Measurements from ENCODE around the gene TMEM121.

The TMEM121 gene

GRCh38 chr14:105525861-105526775 is at the start of gene TMEM121:
TMEM121 (plus strand) TSS chr14:105526583; CDS start chr14:105528835, 2,252 bp downstream.
- peak within 1 kb of the TSS; percentile 37 for H3K4me3 ChIP-seq (replicated peaks; ENCODE audit: low read depth, low read length)

DNA sequence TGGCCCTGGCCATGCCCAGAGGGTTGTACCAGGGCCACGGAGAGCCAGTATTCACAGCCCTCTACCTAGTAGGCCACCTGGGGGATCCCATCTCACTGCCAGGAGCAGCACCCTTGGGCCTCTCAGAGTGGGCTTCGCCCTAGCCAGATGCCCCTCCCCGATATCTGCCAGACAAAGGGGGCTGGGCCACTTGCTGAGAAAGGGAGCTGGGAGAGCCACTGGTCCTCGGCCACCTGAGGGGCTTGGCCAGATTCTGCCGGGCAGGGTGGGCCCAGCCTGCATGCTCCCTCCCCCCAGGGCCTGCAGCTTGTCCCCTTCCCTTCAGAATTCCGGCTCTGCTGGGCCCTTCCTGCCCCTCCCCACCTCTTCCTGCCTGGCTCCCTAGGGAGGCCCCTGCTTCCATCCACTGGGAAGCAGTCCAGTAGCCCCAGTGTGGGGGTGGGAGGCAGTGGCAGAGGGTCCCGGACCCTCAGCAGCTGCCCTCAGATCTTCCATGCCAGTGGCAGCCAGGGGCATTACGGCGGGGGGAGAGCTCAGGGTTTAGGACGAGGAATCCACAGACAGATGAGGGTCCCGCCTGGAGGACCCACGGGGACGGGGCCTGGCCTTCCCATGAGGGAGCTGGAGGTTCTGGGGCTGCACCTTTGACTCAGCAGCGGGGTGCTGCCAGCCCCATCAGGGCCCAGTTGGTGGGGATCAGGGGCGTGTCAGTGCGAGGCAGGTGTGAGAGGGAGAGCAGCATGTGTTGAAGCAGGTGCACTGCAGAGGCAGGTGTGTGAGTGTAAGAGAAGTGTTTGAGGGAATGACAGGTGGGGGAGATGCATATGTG is 49.3 kb upstream of the TMEM121 start:
- no peak for DNase-seq (ENCODE audit: extremely low read depth, low read depth)
- no peak for TF ChIP-seq CTCF (IDR thresholded peaks at IDR 0.05; ENCODE audit: low read depth, low read length, missing control alignments)
- H3K4me3 ChIP-seq (replicated peaks; ENCODE audit: low read depth, low read length), result no peak overlapping the region

More at GRCh38 chr14:105525861-105526775, at the start of gene TMEM121:
- no peak for DNase-seq (ENCODE audit: extremely low read depth, low read depth)
- no peak for TF ChIP-seq CTCF (IDR thresholded peaks at IDR 0.05; ENCODE audit: low read depth, low read length, missing control alignments)

GRCh38 chr14:105477660-105478397 is 48.6 kb upstream of the TMEM121 start:
- H3K4me3 ChIP-seq (replicated peaks; ENCODE audit: low read depth, low read length), result no peak overlapping the region
- no peak for DNase-seq (ENCODE audit: extremely low read depth, low read depth)
- no peak for TF ChIP-seq CTCF (IDR thresholded peaks at IDR 0.05; ENCODE audit: low read depth, low read length, missing control alignments)

GRCh38 chr14:105478398-105479251 is 47.8 kb upstream of the TMEM121 start:
- no peak overlapping the region for H3K4me3 ChIP-seq (replicated peaks; ENCODE audit: low read depth, low read length)

DNA sequence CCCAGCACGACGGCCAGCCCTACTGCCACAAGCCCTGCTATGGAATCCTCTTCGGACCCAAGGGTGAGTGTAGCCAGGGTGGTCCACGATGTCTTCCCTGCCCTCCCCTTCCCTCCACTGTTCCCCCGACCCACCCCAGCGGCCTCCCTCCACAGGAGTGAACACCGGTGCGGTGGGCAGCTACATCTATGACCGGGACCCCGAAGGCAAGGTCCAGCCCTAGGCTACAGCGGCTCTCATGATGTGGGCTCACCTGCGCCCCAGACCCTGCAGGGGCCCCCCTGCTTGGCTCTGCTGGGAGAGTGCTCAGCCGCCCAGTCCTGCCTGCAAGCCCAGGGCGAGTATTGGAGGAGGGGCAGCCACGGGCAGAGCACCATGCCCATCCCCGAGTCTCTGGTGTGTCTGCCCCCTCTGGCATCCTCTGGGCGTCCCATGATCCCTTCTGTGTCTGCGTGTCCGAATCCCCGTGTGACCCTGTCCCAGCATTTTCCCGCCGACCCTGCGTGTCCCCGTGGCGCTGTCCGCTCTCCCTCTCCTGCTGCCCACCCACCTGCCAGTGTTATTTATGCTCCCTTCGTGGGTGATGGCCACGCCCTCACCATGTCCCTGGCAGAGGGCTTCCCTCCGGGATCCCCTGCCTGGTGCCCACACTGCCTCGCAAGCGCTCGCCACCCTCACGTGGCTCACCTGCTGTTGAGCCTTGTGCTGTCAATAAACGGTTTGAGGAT is 46.8 kb upstream of the TMEM121 start:
- no peak overlapping the region for H3K4me3 ChIP-seq (replicated peaks; ENCODE audit: low read depth, low read length)
- DNase-seq (ENCODE audit: extremely low read depth, low read depth), result no peak
- no peak for TF ChIP-seq CTCF (IDR thresholded peaks at IDR 0.05; ENCODE audit: low read depth, low read length, missing control alignments)

More at GRCh38 chr14:105478398-105479251, 47.8 kb upstream of the TMEM121 start:
- no peak for DNase-seq (ENCODE audit: extremely low read depth, low read depth)
- TF ChIP-seq CTCF (IDR thresholded peaks at IDR 0.05; ENCODE audit: low read depth, low read length, missing control alignments), result no peak

All from HFF-Myc (cell line).